Peyer's patch (tissue), 4 donors: ENCODE data around the gene EPB41L3.
"Not testable (repeated sequence)": the region's sequence is repeated elsewhere in the genome, so short reads cannot be mapped to it uniquely, and the experiment has no call there.

Experiments
- POLR2A ChIP-seq, 2 donors: fragments of 450-650 bp; IDR thresholded peaks; one replicate each; pipeline ENCODE4 v1.5.1; 2017; ENCODE audit warnings: antibody characterized with exemption in 2 of 2, mild to moderate bottlenecking in 2 of 2, moderate library complexity in 2 of 2
- TF ChIP-seq, protein P1 (sequence below), 6 experiments: fragments of 450-650 bp in 4 of 6; fragments of 200-600 bp in 2 of 6; sonication (generic) in 1 of 6; IDR thresholded peaks; one replicate each; pipeline ENCODE4 v1.5.1; 2017 to 2019; ENCODE audit warnings: antibody characterized with exemption in 6 of 6, mild to moderate bottlenecking in 3 of 6, moderate library complexity in 1 of 6

DNA sequence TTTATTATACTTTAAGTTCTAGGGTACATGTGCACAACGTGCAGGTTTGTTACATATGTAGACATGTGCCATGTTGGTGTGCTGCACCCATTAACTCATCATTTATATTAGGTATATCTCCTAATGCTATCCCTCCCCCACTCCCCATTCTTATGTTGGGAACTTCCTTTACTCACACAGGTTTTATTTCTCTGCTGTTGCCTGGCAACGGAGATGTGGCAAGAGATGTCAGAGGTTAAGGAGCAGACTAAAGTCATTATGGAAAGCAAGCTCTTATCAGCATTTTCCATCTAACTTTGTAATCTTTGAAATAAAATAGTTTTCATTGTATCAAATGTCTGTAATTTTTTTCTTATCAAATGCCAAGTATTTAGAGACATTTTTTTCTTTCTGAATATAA is 26.8 kb upstream of the EPB41L3 start:
- TF ChIP-seq, protein P1, sequence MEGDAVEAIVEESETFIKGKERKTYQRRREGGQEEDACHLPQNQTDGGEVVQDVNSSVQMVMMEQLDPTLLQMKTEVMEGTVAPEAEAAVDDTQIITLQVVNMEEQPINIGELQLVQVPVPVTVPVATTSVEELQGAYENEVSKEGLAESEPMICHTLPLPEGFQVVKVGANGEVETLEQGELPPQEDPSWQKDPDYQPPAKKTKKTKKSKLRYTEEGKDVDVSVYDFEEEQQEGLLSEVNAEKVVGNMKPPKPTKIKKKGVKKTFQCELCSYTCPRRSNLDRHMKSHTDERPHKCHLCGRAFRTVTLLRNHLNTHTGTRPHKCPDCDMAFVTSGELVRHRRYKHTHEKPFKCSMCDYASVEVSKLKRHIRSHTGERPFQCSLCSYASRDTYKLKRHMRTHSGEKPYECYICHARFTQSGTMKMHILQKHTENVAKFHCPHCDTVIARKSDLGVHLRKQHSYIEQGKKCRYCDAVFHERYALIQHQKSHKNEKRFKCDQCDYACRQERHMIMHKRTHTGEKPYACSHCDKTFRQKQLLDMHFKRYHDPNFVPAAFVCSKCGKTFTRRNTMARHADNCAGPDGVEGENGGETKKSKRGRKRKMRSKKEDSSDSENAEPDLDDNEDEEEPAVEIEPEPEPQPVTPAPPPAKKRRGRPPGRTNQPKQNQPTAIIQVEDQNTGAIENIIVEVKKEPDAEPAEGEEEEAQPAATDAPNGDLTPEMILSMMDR (IDR thresholded peaks at IDR 0.05), result not testable (repeated sequence)
- not testable (repeated sequence) for TF ChIP-seq POLR2A (IDR thresholded peaks at IDR 0.05)
